Erythroblast (primary cell): Measurements from ENCODE around the gene TINAGL1.

Experiments
- GATA1 ChIP-seq: IDR thresholded peaks from 2 replicates; pipeline ENCODE4 v1.6.1; 2011; ENCODE audit warnings: low read depth, mild to moderate bottlenecking, control low read depth, low read length, moderate library complexity
- POLR2A ChIP-seq: IDR thresholded peaks from 2 replicates; pipeline ENCODE4 v1.6.1; 2011; ENCODE audit warnings: mild to moderate bottlenecking, low read length

DNA sequence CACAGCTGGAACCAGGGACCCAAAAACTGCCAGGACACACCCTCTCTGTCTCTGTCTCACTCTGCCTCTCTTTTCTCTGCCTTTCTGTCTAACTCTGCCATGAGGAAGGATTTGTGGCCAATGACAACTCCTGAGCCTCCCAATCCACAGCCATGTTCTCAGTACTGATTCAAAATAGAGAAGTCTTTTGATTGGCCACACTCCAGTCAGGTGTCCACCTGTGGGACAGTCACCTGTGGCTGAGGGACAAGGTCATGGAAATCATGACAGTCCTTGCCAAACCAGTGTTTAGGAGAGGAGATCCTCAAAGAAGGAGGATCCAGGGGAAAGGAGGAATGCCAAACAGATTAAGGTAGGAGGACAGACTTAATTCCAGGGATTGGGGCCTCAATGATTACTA is 15.8 kb downstream of the TINAGL1 start:
- TF ChIP-seq POLR2A (no peak), GATA1 (no peak)
